Activated CD8-positive, alpha-beta T cell treated with anti-CD3 and anti-CD28 coated beads for 36 hours (primary cell): Measurements from ENCODE around the gene PLA2R1. TPM values are rescaled to one million over a fixed set of nuclear protein-coding genes. Genes with fewer than 3 reads are reported as not detected.

Experiments used
- ATAC-seq: fragments of 200-7000 bp; cut with Tn5 transposase; one replicate; pipeline ENCODE4 v1.10.0; 2021; ENCODE audit warnings: mild to moderate bottlenecking, moderate library complexity
- CTCF ChIA-PET: fragments of 350-600 bp; sonication (Branson Sonifier 250); formaldehyde crosslinking; loops from one replicate; lab custom pipeline; 2021; ENCODE audit warnings: antibody characterized with exemption; lab: Charles Lee
- POLR2A ChIA-PET: fragments of 350-600 bp; sonication (Branson Sonifier 250); formaldehyde crosslinking; loops from one replicate; lab custom pipeline; 2021; ENCODE audit warnings: antibody characterized with exemption; lab: Charles Lee
- DNase-seq: peaks from one replicate; pipeline ENCODE4 v3.0.0-alpha.2; 2020
- H3K27ac Mint-ChIP-seq: one replicate; pipeline ENCODE4 v1.8.0; 2021; ENCODE audit warnings: mild to moderate bottlenecking, mixed read lengths
- H3K27me3 Mint-ChIP-seq: one replicate; pipeline ENCODE4 v1.8.0; 2021; ENCODE audit warnings: mixed read lengths
- H3K36me3 Mint-ChIP-seq: one replicate; pipeline ENCODE4 v1.8.0; 2021; ENCODE audit warnings: low read depth, mixed read lengths
- H3K4me1 Mint-ChIP-seq: one replicate; pipeline ENCODE4 v1.8.0; 2021; ENCODE audit warnings: low read depth, mixed read lengths
- H3K4me3 Mint-ChIP-seq: one replicate; pipeline ENCODE4 v1.8.0; 2021; ENCODE audit warnings: mild to moderate bottlenecking, moderate library complexity, mixed read lengths
- H3K9me3 Mint-ChIP-seq: one replicate; pipeline ENCODE4 v1.8.0; 2021; ENCODE audit warnings: mixed read lengths
- CTCF ChIP-seq: fragments of 200-600 bp; IDR thresholded peaks from one replicate; pipeline ENCODE4 v1.8.0; 2022; ENCODE audit warnings: antibody characterized with exemption, mild to moderate bottlenecking
- intact Hi-C: fragments of 100-400 bp; cut with micrococcal nuclease; formaldehyde crosslinking; loops from one replicate; pipeline ENCODE4 v1.10.0; 2022
- total RNA-seq, 2 experiments: library from RNA; stranded (reverse); gene quantifications; one replicate each; pipeline ENCODE4 v1.2.3, GENCODE V29; 2021

Gene PLA2R1
- total RNA-seq, 2 experiments from 2014 or later, result not detected

GRCh38 chr2:160054984-160055725, 7.3 kb downstream of the PLA2R1 start:
- no peak overlapping the region for H3K27ac Mint-ChIP-seq
- H3K4me1 Mint-ChIP-seq, result no peaks in the 10 kb centered on the region
- ATAC-seq (no peak), DNase-seq (no peak)
- CTCF ChIA-PET, result no interaction called here
- TF ChIP-seq CTCF, result no peak
- no peak overlapping the region for H3K4me3 Mint-ChIP-seq
- H3K27me3 Mint-ChIP-seq, result peaks cover 16% of the 10 kb centered on the region
- POLR2A ChIA-PET, result no interaction called here
- intact Hi-C loops, result no loop called here
- H3K36me3 Mint-ChIP-seq, result no peaks in the 10 kb centered on the region
- no peaks in the 10 kb centered on the region for H3K9me3 Mint-ChIP-seq

GRCh38 chr2:160053946-160054345, 8.5 kb downstream of the PLA2R1 start:
- Mint-ChIP-seq H3K36me3 (no peaks in the 10 kb centered on the region), H3K27me3 (peaks cover 10% of the 10 kb centered on the region), H3K9me3 (no peaks in the 10 kb centered on the region), H3K27ac (no peak overlapping the region), H3K4me1 (no peaks in the 10 kb centered on the region), H3K4me3 (no peak overlapping the region)
- ChIA-PET POLR2A (no interaction called here), CTCF (no interaction called here)
- DNase-seq, result no peak
- ATAC-seq, result no peak
- intact Hi-C loops, result no loop called here
- TF ChIP-seq CTCF, result no peak

GRCh38 chr2:160052531-160052930, 9.9 kb downstream of the PLA2R1 start:
- no peak overlapping the region for H3K4me3 Mint-ChIP-seq

GRCh38 chr2:160051371-160051800, 11.0 kb downstream of the PLA2R1 start:
- Mint-ChIP-seq H3K4me3 (no peak overlapping the region), H3K27me3 (peaks cover 6% of the 10 kb centered on the region), H3K27ac (no peak overlapping the region), H3K9me3 (no peaks in the 10 kb centered on the region), H3K36me3 (no peaks in the 10 kb centered on the region), H3K4me1 (no peaks in the 10 kb centered on the region)
- DNase-seq, result no peak
- intact Hi-C loops, result no loop called here
- ChIA-PET CTCF (interaction anchor here (1.0 kb wide), 1 partner anchor 58 kb away, joined by 3 read pairs; no protein-coding TSS in a partner anchor), POLR2A (no interaction called here)
- ATAC-seq, result no peak
- TF ChIP-seq CTCF, result no peak

More at GRCh38 chr2:160052531-160052930, 9.9 kb downstream of the PLA2R1 start:
- Mint-ChIP-seq H3K9me3 (no peaks in the 10 kb centered on the region), H3K4me1 (no peaks in the 10 kb centered on the region), H3K27me3 (peaks cover 6% of the 10 kb centered on the region), H3K36me3 (no peaks in the 10 kb centered on the region), H3K27ac (no peak overlapping the region)
- ChIA-PET POLR2A (no interaction called here), CTCF (no interaction called here)
- no peak for DNase-seq
- intact Hi-C loops, result no loop called here
- ATAC-seq, result no peak
- TF ChIP-seq CTCF, result no peak

GRCh38 chr2:160050147-160050546, 12.3 kb downstream of the PLA2R1 start:
- POLR2A ChIA-PET, result interaction anchor here (1.2 kb wide), 1 partner anchor 8 kb away, joined by 3 read pairs; no protein-coding TSS in a partner anchor
- H3K4me3 Mint-ChIP-seq, result no peak overlapping the region
- H3K27me3 Mint-ChIP-seq, result peaks cover 6% of the 10 kb centered on the region
- no peaks in the 10 kb centered on the region for H3K9me3 Mint-ChIP-seq
- no peak overlapping the region for H3K27ac Mint-ChIP-seq
- no peak for ATAC-seq
- no peaks in the 10 kb centered on the region for H3K4me1 Mint-ChIP-seq
- no peaks in the 10 kb centered on the region for H3K36me3 Mint-ChIP-seq
- TF ChIP-seq CTCF, result no peak
- intact Hi-C loops, result no loop called here
- no peak for DNase-seq
- CTCF ChIA-PET, result interaction anchor here (0.6 kb wide), 1 partner anchor 202 kb away, joined by 3 read pairs; no protein-coding TSS in a partner anchor
